GM18526 (cell line): Measurements from ENCODE around the gene C8A.

Experiments used
- POLR2A ChIP-seq: IDR thresholded peaks from 3 replicates; pipeline ENCODE4 v1.6.1; 2011; ENCODE audit not compliant: insufficient read length; ENCODE audit errors: extremely low read depth

C8A gene

DNA sequence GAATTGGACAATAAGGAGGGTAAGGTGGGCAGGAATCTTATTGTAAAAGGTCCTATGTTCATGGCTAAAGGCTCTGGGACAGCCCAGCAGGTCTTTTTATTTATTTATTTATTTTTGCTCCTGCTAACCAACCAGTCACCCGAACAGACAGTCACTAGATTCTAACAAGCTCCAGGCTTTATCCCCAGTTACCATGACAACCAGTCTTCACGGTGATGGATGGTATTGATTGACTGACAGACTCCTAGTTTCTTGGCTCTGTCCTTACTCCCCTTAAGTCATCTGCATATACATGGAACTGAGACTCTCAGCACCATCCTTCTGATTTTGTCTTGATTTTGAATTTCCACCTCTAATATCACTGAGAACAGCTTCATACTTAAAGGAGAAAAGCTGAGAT is 44.3 kb downstream of the C8A start:
- no peak for TF ChIP-seq POLR2A

DNA sequence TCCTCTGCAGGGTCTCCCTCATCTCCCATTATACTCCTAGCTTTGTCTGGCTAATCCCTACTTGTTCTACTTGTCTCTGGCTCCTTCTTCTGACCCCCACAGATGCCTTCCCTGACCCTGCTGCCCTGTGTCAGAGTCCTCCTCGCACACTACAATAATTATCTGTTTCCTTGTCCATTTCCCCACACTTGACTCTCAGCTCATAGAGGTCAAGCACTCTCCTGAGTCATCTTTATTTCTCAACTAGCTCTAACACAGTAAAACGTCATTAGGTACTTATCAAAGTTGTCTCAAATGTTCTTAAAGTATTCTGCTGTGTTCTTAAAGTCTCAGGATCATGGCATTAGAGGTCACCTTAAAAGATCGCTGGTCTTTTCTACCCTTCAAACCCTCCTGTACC is 47.1 kb downstream of the C8A start:
- TF ChIP-seq POLR2A = no peak

DNA sequence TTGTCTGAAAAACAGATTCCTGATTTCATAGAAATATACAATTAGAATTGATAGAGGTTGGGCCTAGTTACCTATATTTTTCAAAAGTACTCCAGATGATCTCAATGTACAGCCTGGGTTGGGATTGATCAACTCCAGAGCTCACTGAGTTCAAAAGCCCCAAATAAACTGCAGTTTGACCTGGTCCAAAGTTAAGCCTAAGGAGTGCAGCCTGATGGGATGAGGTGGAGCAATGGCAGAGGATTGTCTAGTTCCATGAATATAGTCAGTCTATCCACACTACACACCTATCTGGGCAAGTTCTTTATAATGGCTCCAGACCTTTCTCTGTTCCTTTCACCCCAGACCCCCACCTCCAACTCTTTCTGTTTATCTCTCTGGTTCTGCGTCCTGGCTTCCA is 49.2 kb downstream of the C8A start:
- no peak for TF ChIP-seq POLR2A

DNA sequence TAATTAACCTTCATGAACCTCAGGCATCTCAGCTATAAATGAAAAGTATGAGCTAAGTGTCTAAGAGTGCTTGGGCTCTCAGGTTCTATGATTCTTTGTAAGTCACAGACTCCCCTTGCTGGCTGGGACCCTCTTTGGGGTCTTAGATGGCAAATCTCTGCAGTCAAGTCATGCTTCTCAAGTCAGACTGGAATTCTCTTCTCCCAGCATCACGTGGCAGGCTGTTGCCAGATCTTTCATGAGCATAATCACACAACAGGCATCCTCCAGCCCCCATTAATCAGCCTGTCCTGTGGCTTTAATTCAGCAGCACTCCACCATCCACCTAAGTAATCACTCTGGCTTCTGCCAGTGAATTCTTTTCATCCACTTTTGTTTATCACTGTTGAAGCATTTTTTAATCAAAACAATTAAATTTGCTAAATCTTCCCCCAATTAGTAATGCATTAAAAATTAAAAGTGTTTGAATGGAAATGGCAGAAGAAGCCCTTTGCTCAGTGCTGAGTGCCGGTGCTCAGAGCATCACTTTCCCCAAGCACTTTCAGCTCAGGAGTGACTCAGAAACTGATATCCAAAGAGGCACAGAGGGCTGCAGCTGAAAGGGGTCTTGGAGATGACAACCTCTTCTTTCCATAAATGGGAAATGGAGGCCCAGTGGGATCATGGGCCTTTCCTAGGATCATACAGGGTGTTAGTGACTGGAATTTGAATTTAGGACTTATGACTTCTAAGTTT is 50.2 kb downstream of the C8A start:
- no peak for TF ChIP-seq POLR2A

DNA sequence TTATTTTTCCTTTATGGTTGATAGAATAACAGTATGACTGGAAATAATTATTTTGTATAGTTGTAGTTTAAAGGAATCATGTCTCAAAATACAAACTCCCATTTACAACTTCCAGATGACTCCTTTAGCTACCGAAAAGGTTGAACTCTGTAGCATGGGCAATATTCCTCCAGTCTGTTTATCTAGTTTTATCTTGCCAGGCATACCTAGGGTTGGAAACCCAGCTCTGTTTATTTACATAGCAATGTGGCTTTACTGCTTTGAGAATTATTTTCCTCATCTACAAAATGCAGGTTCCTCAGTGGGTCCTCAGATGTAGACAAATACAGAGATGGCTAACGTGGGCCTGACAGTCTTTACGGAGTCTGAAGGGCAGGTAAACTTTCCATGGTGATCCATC is 51.1 kb downstream of the C8A start:
- TF ChIP-seq POLR2A = no peak

DNA sequence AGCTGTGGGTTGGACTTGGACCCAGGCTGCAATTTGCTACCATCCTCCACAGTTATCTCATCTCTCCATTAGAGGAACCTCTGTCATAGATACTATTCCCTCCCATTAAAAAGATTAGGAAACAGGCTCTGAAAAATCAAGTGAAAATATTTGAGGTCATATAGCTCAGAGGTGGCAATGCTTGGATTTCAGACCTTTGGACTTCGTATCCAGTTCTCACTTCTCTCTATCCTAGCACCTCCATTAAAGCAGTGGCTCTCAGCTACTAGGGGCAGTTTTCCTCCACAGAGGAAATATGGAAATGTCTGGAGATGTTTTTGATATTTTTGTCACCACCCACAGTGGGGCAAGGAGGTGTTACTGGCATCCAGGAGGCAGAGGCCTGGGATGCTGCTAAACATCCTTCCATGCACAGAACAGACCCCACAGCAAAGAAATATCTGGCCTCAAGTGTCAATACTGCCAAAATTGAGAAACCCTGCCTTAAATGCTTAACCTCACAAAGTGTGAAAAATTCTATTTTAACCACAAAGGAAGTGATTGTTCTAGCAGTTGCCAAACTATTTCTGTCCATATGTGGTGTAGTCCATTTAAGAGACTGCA is 54.1 kb downstream of the C8A start:
- no peak for TF ChIP-seq POLR2A

DNA sequence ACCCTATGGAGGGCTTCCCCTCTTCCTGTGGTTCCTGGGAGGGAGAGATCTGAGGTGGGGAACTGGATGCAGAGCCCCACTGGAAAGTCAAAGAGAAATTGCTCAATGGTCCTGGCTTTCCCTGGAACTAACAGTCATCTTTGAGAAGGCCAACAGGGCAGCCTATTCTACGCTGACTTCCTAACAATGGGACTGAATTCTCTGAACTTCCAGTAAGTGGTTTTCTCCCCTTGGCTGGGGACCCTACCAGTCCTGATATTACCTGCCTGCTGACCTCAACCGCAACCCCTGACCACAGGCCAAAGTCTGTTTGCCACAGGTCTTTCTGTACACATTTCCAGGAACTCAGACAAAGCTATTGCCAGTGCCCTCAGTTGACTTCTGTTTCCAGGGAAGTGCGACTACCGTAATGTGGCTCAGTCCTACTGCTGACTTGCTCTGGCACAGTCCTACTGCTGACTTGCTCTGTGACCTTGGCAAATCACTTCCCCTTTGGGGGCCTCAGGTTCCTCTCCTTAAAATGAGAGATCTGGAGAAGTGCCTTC is 55.9 kb downstream of the C8A start:
- TF ChIP-seq POLR2A = no peak

DNA sequence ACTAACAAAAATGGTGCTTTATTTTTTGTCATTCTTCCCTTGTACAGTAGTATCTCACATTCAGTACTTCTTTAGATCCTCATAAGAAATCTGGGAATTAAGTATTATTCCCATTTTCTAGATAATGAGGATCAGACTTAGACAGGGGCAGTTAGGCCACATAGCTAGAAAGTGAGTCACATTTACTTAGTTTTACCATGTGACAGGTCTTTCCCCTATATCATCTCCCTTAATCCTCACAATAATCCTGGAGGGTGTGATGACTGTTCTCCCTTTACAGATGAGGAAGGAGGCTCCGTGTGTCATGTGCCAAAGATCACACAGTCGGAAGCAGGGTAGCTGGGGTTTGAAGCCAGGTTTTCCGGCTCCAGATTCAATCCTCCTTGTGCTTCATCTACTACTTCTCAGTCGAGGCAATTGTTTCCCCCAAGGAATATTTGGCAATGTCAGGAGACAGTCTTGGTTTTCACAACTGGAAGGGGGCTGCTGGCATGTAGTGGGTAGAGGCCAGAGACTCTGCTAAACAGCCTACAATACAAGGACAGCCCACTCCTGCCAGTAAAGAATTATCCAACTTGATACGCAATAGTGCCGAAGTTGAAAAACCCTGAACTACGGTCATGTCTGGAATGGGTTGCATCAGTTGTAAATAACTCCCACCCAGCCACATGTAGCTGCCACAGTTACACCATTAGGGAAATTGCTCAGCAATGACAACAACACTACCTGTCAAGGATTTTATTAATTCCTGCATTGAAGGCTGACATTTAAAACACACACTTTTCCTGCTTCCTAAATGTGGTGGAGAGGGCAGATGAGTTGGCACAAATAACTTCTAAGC is 56.7 kb downstream of the C8A start:
- no peak for TF ChIP-seq POLR2A

DNA sequence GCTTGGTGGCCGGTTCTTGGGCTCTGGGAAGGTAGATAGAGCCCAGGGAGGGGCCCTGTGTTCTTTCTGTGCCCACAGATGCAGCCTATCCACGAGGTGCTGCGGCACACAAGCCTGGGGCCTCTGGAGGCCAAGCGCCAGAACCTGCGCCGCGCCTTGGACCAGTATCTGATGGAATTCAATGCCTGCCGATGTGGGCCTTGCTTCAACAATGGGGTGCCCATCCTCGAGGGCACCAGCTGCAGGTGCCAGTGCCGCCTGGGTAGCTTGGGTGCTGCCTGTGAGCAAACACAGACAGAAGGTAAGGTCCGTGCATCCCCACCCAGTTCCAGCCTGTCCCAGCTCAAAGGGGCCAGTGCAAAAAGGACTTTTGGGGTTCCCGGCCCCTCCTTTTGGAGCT is 57.7 kb downstream of the C8A start:
- no peak for TF ChIP-seq POLR2A

DNA sequence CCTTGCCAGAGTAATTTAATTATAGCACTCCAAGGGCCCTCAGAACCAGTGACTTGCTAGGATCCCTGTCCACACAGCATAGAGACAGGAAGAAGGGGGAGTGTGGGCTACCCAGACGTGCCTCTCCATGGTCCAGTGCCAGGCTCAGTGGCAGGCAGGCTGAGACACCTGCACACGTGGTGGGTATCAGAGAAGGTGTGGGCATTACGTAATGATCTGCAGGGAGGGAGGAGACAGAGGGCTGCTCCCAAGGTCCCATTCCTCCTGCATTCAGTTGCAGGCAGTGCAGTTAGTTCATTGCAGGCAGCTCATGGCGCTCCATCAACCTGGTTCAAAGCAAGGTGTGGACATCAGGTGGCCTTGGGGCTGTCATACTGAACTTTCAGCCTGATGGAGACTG is 61.4 kb downstream of the C8A start:
- TF ChIP-seq POLR2A = no peak

DNA sequence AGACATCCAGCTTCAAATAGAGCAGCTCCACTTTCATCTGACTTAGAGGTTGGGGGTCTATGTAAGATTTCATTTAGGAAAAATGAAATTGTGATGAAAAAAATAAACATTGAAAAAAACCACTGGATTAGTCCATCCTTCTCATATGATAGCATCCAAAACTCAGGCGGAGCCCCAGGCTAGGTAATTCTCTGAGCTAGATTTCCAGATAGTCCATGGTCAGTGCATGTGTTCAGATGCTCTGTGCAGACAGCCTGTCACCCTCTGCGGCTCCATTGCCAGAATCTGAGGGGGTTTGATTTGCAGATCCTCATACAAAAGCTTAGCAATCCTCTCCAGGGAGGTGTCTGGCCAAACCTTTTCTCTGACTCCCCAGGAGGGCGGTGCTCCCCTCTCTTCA is 62.0 kb downstream of the C8A start:
- no peak for TF ChIP-seq POLR2A

DNA sequence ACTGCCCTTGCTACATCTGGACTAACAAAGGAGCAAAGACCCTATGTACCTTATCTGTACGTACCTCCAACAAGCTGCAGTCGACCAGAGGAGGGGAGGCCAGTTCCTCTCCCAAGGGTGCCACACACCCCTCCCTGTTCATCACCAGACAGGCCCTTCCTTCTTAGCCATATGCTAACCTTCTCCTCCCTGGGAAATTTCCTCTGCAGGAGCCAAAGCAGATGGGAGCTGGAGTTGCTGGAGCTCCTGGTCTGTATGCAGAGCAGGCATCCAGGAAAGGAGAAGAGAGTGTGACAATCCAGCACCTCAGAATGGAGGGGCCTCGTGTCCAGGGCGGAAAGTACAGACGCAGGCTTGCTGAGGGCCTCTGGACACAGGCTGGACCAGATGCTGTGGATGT is 62.8 kb downstream of the C8A start:
- no peak for TF ChIP-seq POLR2A

DNA sequence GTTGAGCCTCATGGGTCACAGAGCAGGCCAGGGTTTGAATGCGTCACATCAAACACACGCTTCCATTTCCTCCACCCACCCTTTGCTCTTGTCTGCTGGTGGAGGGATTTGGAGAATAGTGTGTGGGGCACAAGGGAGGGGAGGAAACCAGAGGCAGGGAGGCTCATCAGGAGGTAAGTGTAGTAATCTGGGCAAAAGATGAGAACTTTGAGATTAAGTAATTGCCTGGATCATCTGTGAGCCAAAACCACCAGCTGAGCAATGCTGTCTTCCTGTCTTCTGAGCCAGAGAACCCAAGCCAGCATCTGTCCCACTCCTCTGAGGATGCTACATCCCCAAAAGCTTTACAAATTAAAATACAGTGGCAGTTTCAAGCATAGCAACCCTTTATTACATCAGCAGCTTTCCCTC is 66.0 kb downstream of the C8A start:
- TF ChIP-seq POLR2A = no peak

DNA sequence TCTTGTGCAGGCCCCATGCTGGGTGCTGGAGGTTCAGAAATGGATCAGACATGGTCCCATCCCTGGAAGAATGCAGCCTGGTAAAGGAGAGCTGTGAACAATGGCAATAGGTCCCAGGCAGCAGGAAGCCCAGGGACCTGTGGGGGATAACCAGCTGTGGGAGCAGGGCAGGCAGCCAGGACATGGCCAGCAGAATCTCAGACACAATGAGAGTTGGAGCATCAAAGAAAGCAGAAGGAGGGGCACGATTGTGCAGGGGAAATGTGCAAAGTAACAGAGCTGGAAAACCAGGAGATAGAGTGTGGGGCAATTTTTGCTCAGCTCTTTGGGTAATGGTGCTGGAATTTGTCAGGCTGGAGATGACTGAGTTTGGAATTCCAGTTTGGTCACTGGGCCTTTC is 66.9 kb downstream of the C8A start:
- no peak for TF ChIP-seq POLR2A

DNA sequence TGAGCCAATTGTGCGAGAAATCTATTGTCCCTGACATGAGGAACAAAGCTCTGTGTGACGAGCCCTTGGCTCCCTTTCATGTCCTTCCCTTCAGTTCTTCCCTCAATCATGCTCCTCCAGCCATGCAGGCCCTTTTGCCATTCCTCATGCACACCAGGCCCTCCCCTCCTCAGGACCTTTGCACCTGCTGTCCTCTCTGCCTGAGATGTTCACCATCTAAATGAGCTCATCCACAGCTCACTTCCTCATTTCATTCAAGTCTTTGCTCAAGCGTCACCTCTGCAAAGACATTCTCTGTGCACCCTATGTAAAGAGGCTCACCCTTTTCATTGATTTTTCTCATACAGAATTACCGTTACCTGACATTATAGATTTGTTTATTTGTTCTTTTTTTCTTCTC is 67.5 kb downstream of the C8A start:
- no peak for TF ChIP-seq POLR2A

DNA sequence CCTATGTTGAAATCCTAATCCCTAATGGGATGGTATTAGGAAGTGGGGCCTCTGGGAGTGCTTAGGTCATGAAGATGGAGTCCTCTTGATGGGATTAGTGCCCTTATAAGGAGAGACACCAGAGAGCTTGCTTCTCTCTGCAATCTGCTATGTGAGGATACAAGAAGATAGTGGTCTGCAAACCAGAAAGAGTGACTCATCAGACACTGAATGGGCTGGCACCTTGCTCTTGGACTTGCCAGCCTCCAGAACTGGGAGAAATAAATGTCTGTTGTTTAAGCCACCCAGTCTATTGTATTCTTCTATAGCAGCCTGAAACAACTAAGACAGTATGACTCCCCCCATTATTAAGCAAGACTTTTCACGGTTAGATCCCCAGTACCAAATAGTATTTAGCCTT is 67.9 kb downstream of the C8A start:
- TF ChIP-seq POLR2A = no peak
